IMR-90 (cell line): Measurements from ENCODE around the gene SFXN2. TPM values are rescaled to one million over a fixed set of nuclear protein-coding genes. Genes with fewer than 3 reads are reported as not detected.

Experiments used
- ATAC-seq: fragments of 200-7000 bp; cut with Tn5 transposase; 2 replicates; pipeline ENCODE4 v1.9.1; 2020; ENCODE audit warnings: low read depth, mild to moderate bottlenecking, moderate library complexity
- BruUV-seq: library from RNA; stranded (reverse); fragments of 400-500 nt; replicated peaks from 2 replicates; lab custom pipeline; 2021; lab: Mats Ljungman, UMichigan
- CTCF ChIA-PET: fragments of 300-600 bp; formaldehyde crosslinking; extraction: SDS; loops from one replicate; lab custom pipeline; 2021; ENCODE audit warnings: antibody characterized with exemption; lab: Yijun Ruan, JAX
- POLR2A ChIA-PET: fragments of 300-600 bp; sonication (Branson Sonifier 250); formaldehyde crosslinking; loops from one replicate; lab custom pipeline; 2022; ENCODE audit warnings: antibody characterized with exemption; ENCODE audit not compliant: unreplicated experiment; lab: Charles Lee
- DNase-seq: peaks from one replicate; pipeline ENCODE4 v3.0.0; 2013
- H2AFZ ChIP-seq: replicated peaks from 2 replicates; pipeline ENCODE3; 2013; ENCODE audit warnings: low read length, mild to moderate bottlenecking; ENCODE audit not compliant: poor library complexity
- H2AK5ac ChIP-seq: 2 replicates; pipeline ENCODE4 v1.6.1; 2013; ENCODE audit warnings: low read depth, low read length, inconsistent platforms
- H2AK9ac ChIP-seq: replicated peaks from 2 replicates; pipeline ENCODE3; 2013; ENCODE audit warnings: mild to moderate bottlenecking, low read depth, low read length, moderate library complexity; ENCODE audit not compliant: poor library complexity
- H2BK120ac ChIP-seq: 2 replicates; pipeline ENCODE4 v1.6.1; 2013; ENCODE audit warnings: low read depth, low read length, inconsistent platforms
- H2BK15ac ChIP-seq: 3 replicates; pipeline ENCODE4 v1.6.1; 2013; ENCODE audit warnings: low read depth, low read length, inconsistent platforms
- H2BK20ac ChIP-seq: 2 replicates; pipeline ENCODE4 v1.6.1; 2013; ENCODE audit warnings: low read depth, mild to moderate bottlenecking, inconsistent platforms, low read length, moderate library complexity
- H2BK5ac ChIP-seq: 2 replicates; pipeline ENCODE4 v1.6.1; 2013; ENCODE audit warnings: mild to moderate bottlenecking, low read depth, low read length, inconsistent platforms; ENCODE audit not compliant: poor library complexity, severe bottlenecking
- H3K14ac ChIP-seq: replicated peaks from 2 replicates; pipeline ENCODE4 v1.6.1; 2013; ENCODE audit warnings: low read depth, low read length, inconsistent platforms
- H3K18ac ChIP-seq: 2 replicates; pipeline ENCODE4 v1.6.1; 2013; ENCODE audit warnings: low read depth, low read length, control low read depth
- H3K23ac ChIP-seq: 2 replicates; pipeline ENCODE4 v1.6.1; 2013; ENCODE audit warnings: low read depth, low read length, inconsistent platforms
- H3K27ac ChIP-seq: 2 replicates; pipeline ENCODE4 v1.5.1; 2013; ENCODE audit warnings: mild to moderate bottlenecking, control low read depth, low read length; ENCODE audit not compliant: insufficient read depth
- H3K27me3 ChIP-seq: 2 replicates; pipeline ENCODE4 v1.6.1; 2013; ENCODE audit warnings: low read length; ENCODE audit not compliant: control insufficient read depth, insufficient read depth
- H3K36me3 ChIP-seq: 2 replicates; pipeline ENCODE4 v1.6.1; 2013; ENCODE audit warnings: low read length, mixed read lengths; ENCODE audit not compliant: control insufficient read depth, insufficient read depth
- H3K4ac ChIP-seq: 2 replicates; pipeline ENCODE4 v1.6.1; 2013; ENCODE audit warnings: low read depth, low read length, inconsistent platforms
- H3K4me1 ChIP-seq: 2 replicates; pipeline ENCODE4 v1.6.1; 2013; ENCODE audit warnings: low read length, mixed read lengths; ENCODE audit not compliant: control insufficient read depth, insufficient read depth
- H3K4me2 ChIP-seq: 2 replicates; pipeline ENCODE4 v1.6.1; 2013; ENCODE audit warnings: low read depth, mild to moderate bottlenecking, control low read depth, low read length, moderate library complexity
- H3K4me3 ChIP-seq: 2 replicates; pipeline ENCODE4 v1.5.1; 2013; ENCODE audit warnings: low read depth, mild to moderate bottlenecking, control low read depth, low read length, moderate library complexity; ENCODE audit not compliant: insufficient read depth
- H3K56ac ChIP-seq: 2 replicates; pipeline ENCODE4 v1.6.1; 2013; ENCODE audit warnings: low read length, inconsistent platforms; ENCODE audit not compliant: insufficient read depth; ENCODE audit errors: extremely low read depth
- H3K79me1 ChIP-seq, 2 experiments: 2 replicates each; pipeline ENCODE4 v1.6.1; 2013; ENCODE audit warnings: low read length in 2 of 2, inconsistent platforms in 1 of 2, low read depth in 1 of 2
- H3K9ac ChIP-seq: 2 replicates; pipeline ENCODE4 v1.6.1; 2013; ENCODE audit warnings: low read depth, low read length, control low read depth
- H3K9me1 ChIP-seq: 2 replicates; pipeline ENCODE4 v1.6.1; 2013; ENCODE audit warnings: low read length, inconsistent platforms; ENCODE audit not compliant: insufficient read depth
- H3K9me3 ChIP-seq: 2 replicates; pipeline ENCODE4 v1.6.1; 2013; ENCODE audit warnings: low read length; ENCODE audit not compliant: control insufficient read depth, insufficient read depth
- H4K20me1 ChIP-seq: 2 replicates; pipeline ENCODE4 v1.6.1; 2013; ENCODE audit warnings: low read length, inconsistent platforms; ENCODE audit not compliant: insufficient read depth
- H4K5ac ChIP-seq: 2 replicates; pipeline ENCODE4 v1.6.1; 2013; ENCODE audit warnings: mild to moderate bottlenecking, low read depth, low read length, control low read depth
- H4K8ac ChIP-seq, 2 experiments: 2 replicates each; pipeline ENCODE4 v1.6.1; 2013; ENCODE audit warnings: low read depth in 2 of 2, low read length in 2 of 2, control low read depth in 1 of 2, inconsistent platforms in 1 of 2
- H4K91ac ChIP-seq: 2 replicates; pipeline ENCODE4 v1.6.1; 2013; ENCODE audit warnings: low read depth, low read length, inconsistent platforms; ENCODE audit not compliant: insufficient read depth
- CEBPB ChIP-seq: IDR thresholded peaks from 2 replicates; pipeline ENCODE4 v1.6.1; 2012; ENCODE audit warnings: low read depth, low read length, improper control_type of control experiment
- CHD1 ChIP-seq: IDR thresholded peaks from 2 replicates; pipeline ENCODE4 v1.6.1; 2012; ENCODE audit warnings: low read depth, low read length, improper control_type of control experiment
- FOS ChIP-seq: fragments of 150-350 bp; IDR thresholded peaks from 2 replicates; pipeline ENCODE4 v1.6.1; 2016; ENCODE audit warnings: low read depth, low read length
- MAFK ChIP-seq: IDR thresholded peaks from 2 replicates; pipeline ENCODE4 v1.6.1; 2012; ENCODE audit warnings: low read depth, low read length, improper control_type of control experiment
- MAZ ChIP-seq: IDR thresholded peaks from 2 replicates; pipeline ENCODE4 v1.6.1; 2012; ENCODE audit warnings: low read depth, mild to moderate bottlenecking, low read length, improper control_type of control experiment, moderate library complexity, borderline replicate concordance
- MXI1 ChIP-seq: IDR thresholded peaks from 2 replicates; pipeline ENCODE4 v1.6.1; 2012; ENCODE audit warnings: low read depth, mild to moderate bottlenecking, low read length, moderate library complexity, borderline replicate concordance
- NFE2L2 ChIP-seq: fragments of 150-350 bp; IDR thresholded peaks from 2 replicates; pipeline ENCODE4 v1.6.1; 2016; ENCODE audit warnings: low read depth, mild to moderate bottlenecking, low read length
- RAD21 ChIP-seq: IDR thresholded peaks from 2 replicates; pipeline ENCODE4 v1.6.1; 2012; ENCODE audit warnings: low read length, improper control_type of control experiment
- RCOR1 ChIP-seq: IDR thresholded peaks from 2 replicates; pipeline ENCODE4 v1.6.1; 2012; ENCODE audit warnings: mild to moderate bottlenecking, low read length, improper control_type of control experiment; ENCODE audit not compliant: insufficient replicate concordance
- RFX5 ChIP-seq: IDR thresholded peaks from 2 replicates; pipeline ENCODE4 v1.8.0; 2012; ENCODE audit warnings: low read depth, mild to moderate bottlenecking, low read length, moderate library complexity
- WGBS, 2 experiments: methylation state at CpG; one replicate each; pipeline versions ENCODE4 v1.1.5 to v1.1.7; 2013; ENCODE audit warnings: missing lambda C conversion rate in 2 of 2; ENCODE audit not compliant: insufficient read length in 1 of 2; ENCODE audit errors: extremely low coverage in 2 of 2; 5-methylcytosine and 5-hydroxymethylcytosine counted together
- dilution Hi-C: fragments of 300-500 bp; cut with HindIII; formaldehyde crosslinking; loops from one replicate; pipeline ENCODE4 v1.14.3; 2018; ENCODE audit warnings: low sequenced_read_pairs; ENCODE audit not compliant: unreplicated experiment
- in situ Hi-C: fragments of 300-500 bp; cut with MboI; formaldehyde crosslinking; loops from 3 replicates; pipeline ENCODE4 v1.14.3; 2019; ENCODE audit warnings: low sequenced_read_pairs, inconsistent platforms, mixed read lengths
- intact Hi-C: fragments of 100-400 bp; cut with micrococcal nuclease; formaldehyde crosslinking; loops from 2 replicates; pipeline ENCODE4 v1.10.0; 2022
- polyA plus RNA-seq, 3 experiments: library from polyadenylated mRNA; depleted of rRNA; stranded (reverse); fragments of >200 nt; gene quantifications; 2 replicates each; pipeline ENCODE4 v1.2.3, GENCODE V29; 2012; ENCODE audit warnings: low replicate concordance in 1 of 3
- total RNA-seq: library from RNA; depleted of rRNA; stranded (reverse); fragments of >200 nt; gene quantifications from 2 replicates; pipeline ENCODE4 v1.2.3, GENCODE V29; 2012
- TF ChIP-seq, protein P1 (sequence below): conservative IDR thresholded peaks from 2 replicates; pipeline ENCODE4 v1.5.1; 2012; ENCODE audit warnings: mild to moderate bottlenecking, low read depth, low read length, improper control_type of control experiment
- TF ChIP-seq, protein P2 (sequence below): fragments of 150-350 bp; IDR thresholded peaks from 2 replicates; pipeline ENCODE4 v1.6.1; 2017; ENCODE audit warnings: mild to moderate bottlenecking, antibody characterized with exemption, low read length, low read depth
- TF ChIP-seq, protein P3 (sequence below): fragments of 150-350 bp; IDR thresholded peaks from 2 replicates; pipeline ENCODE4 v1.6.1; 2016; ENCODE audit warnings: low read depth, mild to moderate bottlenecking, low read length, moderate library complexity, borderline replicate concordance

SFXN2 gene
- total and polyA plus RNA-seq, 2 of the 4 experiments (the other 2 are of a cell fraction) = 6.9 to 11.7 TPM

DNA sequence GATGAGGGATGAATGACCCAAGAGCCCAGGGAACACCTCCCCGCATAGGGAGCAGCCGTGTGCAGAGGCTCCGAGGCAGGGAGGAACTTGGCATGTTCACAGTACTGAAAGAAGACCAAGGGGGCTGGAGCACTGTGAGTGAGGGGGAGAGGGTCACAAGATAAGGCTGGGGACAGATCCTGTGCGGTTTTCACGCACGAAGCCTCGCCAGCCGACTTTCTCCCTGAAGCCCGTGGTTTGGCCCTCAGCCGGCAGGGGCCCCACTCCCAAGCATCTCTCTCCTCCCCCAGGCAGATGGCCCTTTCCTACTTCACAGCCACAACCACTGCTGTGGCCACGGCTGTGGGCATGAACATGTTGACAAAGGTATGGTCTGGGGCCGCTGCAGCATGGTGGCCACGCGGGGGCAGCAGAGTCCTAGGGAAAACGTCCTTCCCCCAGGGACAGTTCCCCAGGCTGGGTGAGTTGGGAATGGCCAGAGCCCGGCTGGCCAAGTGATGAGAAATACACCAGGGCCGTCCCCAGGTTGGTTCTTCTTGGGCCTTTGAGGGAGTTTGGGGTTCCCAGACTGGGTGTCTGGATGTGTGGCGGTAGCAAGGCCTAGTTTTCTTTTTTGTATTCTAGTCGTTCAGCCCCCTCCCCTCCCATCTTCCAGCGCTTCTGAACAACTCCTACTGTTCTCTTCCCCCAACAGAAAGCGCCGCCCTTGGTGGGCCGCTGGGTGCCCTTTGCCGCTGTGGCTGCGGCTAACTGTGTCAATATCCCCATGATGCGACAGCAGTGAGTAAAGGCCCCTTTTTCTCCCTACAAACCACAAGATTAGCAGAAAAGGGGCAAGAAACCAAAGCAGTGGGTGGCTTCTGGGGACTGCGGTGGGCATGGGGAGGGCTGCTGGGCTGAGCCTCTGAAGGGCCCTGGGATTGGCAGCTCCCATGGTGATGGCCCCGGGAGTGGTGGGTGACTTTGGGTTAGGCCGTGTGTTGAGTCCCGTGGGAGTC is 14.9 kb downstream of the SFXN2 start:
- no TSS peak for BruUV-seq
- CTCF ChIA-PET = no interaction called here
- peaks cover 0 to under 1% of the 10 kb centered on the region in 2 experiments; a peak in 2 of 4 replicates for H3K79me1 ChIP-seq
- no peak overlapping the region for H3K4ac ChIP-seq
- no peaks in the 10 kb centered on the region for H3K27me3 ChIP-seq
- H4K5ac ChIP-seq = no peak overlapping the region
- peaks cover 9% of the 10 kb centered on the region for H3K36me3 ChIP-seq
- no peak overlapping the region for H3K27ac ChIP-seq
- H2BK15ac ChIP-seq = no peak overlapping the region
- H3K4me1 ChIP-seq = peaks cover 2% of the 10 kb centered on the region; the same call in 1 of the 2 replicates
- no peak overlapping the region for H2AK5ac ChIP-seq
- H3K9me3 ChIP-seq = no peaks in the 10 kb centered on the region
- H3K56ac ChIP-seq = no peak overlapping the region
- no peak overlapping the region for H3K14ac ChIP-seq
- H2BK120ac ChIP-seq = no peak overlapping the region
- peak; percentile 73 for DNase-seq
- POLR2A ChIA-PET = no interaction called here
- H4K20me1 ChIP-seq = no peaks in the 10 kb centered on the region; the same call in 1 of the 2 replicates
- no peak overlapping the region for H2BK20ac ChIP-seq
- H2AK9ac ChIP-seq = peak overlapping the region; percentile 67
- H3K18ac ChIP-seq = no peak overlapping the region
- no peak overlapping the region for H3K23ac ChIP-seq
- intact Hi-C loops = loop anchor here (1.0 to 10.0 kb wide), 4 partner anchors 106 to 515 kb away; partner anchors contain the start of gene RPEL1
- H3K4me2 ChIP-seq = no peak overlapping the region
- in situ Hi-C loops = loop anchor here (5.0 to 10.0 kb wide), 3 partner anchors 103 to 335 kb away; no protein-coding TSS in a partner anchor
- ATAC-seq = peak; percentile 100
- H3K4me3 ChIP-seq = no peak overlapping the region
- peak overlapping the region; percentile 81 for H2AFZ ChIP-seq
- H4K91ac ChIP-seq = no peak overlapping the region
- no peak overlapping the region for H4K8ac ChIP-seq
- no peak overlapping the region for H2BK5ac ChIP-seq
- no peak overlapping the region for H3K9ac ChIP-seq
- dilution Hi-C loops = no loop called here
- WGBS, 2 experiments = no CpG with 5 or more reads among the region's 30 CpGs
- H3K9me1 ChIP-seq = peaks cover 6% of the 10 kb centered on the region; the same call in 1 of the 2 replicates
- TF ChIP-seq MAFK (no peak), MXI1 (no peak), CHD1 (no peak), RAD21 (peak; percentile 99), RFX5 (no peak), MAZ (peak; percentile 71; the same call in 1 of the 2 replicates), NFE2L2 (no peak), FOS (no peak), RCOR1 (no peak), CEBPB (no peak)
- TF ChIP-seq, protein P1, sequence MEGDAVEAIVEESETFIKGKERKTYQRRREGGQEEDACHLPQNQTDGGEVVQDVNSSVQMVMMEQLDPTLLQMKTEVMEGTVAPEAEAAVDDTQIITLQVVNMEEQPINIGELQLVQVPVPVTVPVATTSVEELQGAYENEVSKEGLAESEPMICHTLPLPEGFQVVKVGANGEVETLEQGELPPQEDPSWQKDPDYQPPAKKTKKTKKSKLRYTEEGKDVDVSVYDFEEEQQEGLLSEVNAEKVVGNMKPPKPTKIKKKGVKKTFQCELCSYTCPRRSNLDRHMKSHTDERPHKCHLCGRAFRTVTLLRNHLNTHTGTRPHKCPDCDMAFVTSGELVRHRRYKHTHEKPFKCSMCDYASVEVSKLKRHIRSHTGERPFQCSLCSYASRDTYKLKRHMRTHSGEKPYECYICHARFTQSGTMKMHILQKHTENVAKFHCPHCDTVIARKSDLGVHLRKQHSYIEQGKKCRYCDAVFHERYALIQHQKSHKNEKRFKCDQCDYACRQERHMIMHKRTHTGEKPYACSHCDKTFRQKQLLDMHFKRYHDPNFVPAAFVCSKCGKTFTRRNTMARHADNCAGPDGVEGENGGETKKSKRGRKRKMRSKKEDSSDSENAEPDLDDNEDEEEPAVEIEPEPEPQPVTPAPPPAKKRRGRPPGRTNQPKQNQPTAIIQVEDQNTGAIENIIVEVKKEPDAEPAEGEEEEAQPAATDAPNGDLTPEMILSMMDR = peak; percentile 97
- TF ChIP-seq, protein P2, sequence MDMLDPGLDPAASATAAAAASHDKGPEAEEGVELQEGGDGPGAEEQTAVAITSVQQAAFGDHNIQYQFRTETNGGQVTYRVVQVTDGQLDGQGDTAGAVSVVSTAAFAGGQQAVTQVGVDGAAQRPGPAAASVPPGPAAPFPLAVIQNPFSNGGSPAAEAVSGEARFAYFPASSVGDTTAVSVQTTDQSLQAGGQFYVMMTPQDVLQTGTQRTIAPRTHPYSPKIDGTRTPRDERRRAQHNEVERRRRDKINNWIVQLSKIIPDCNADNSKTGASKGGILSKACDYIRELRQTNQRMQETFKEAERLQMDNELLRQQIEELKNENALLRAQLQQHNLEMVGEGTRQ = no peak
- TF ChIP-seq, protein P3, sequence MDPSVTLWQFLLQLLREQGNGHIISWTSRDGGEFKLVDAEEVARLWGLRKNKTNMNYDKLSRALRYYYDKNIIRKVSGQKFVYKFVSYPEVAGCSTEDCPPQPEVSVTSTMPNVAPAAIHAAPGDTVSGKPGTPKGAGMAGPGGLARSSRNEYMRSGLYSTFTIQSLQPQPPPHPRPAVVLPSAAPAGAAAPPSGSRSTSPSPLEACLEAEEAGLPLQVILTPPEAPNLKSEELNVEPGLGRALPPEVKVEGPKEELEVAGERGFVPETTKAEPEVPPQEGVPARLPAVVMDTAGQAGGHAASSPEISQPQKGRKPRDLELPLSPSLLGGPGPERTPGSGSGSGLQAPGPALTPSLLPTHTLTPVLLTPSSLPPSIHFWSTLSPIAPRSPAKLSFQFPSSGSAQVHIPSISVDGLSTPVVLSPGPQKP = no peak
